Esophagus squamous epithelium (tissue), 4 donors: ENCODE measurements around the gene TMEM255B.

Source experiments
- POLR2A ChIP-seq, 4 donors: fragments of 450-650 bp; IDR thresholded peaks; one replicate each; pipeline ENCODE4 v1.6.1; 2017; ENCODE audit warnings: antibody characterized with exemption in 4 of 4, mild to moderate bottlenecking in 4 of 4, moderate library complexity in 3 of 4
- TF ChIP-seq, protein P1 (sequence below), 6 experiments: fragments of 450-650 bp in 4 of 6; fragments of 200-600 bp in 2 of 6; sonication (generic) in 2 of 6; IDR thresholded peaks; one replicate each; pipeline ENCODE4 v1.5.1; 2016 to 2019; ENCODE audit warnings: antibody characterized with exemption in 6 of 6, mild to moderate bottlenecking in 4 of 6, moderate library complexity in 4 of 6

DNA sequence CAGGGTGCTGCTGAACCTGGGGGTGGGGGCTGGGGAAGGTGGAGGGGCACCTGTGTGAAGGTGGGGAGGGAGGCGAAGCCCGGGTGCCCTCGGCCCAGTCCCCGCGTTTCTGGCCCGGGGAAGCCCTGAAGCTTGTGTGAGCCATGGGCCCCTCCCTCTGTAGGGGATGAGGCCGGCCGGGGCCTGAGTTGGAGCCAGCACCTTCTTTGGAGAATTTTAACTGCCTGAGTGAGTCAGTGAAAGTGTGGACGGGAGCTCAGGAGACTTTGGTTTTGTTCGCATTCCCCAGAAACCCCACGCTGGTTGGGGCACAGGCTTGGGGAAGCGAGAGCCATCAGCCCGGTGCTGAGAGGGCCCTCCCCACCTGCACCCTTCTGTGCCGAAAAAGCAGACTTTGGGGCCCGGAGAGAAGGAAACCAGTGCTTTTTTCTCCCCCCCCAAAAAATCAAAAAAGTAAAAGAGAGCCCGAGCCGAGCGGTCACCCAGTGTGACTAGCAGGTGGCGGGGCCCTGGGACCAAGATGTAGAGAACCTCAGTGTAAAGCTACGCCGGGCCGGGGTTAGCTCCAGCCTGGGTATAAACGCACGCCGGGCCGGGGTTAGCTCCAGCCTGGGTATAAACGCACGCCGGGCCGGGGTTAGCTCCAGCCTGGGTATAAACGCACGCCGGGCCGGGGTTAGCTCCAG is 45.1 kb downstream of the TMEM255B start:
- TF ChIP-seq, protein P1, sequence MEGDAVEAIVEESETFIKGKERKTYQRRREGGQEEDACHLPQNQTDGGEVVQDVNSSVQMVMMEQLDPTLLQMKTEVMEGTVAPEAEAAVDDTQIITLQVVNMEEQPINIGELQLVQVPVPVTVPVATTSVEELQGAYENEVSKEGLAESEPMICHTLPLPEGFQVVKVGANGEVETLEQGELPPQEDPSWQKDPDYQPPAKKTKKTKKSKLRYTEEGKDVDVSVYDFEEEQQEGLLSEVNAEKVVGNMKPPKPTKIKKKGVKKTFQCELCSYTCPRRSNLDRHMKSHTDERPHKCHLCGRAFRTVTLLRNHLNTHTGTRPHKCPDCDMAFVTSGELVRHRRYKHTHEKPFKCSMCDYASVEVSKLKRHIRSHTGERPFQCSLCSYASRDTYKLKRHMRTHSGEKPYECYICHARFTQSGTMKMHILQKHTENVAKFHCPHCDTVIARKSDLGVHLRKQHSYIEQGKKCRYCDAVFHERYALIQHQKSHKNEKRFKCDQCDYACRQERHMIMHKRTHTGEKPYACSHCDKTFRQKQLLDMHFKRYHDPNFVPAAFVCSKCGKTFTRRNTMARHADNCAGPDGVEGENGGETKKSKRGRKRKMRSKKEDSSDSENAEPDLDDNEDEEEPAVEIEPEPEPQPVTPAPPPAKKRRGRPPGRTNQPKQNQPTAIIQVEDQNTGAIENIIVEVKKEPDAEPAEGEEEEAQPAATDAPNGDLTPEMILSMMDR (IDR thresholded peaks at IDR 0.05), result no peak
- TF ChIP-seq POLR2A (IDR thresholded peaks at IDR 0.05), result no peak
